Activated CD4-positive, alpha-beta T cell treated with anti-CD3 and anti-CD28 coated beads for 4 hours (primary cell): ENCODE results near the gene ACTR1B.
"Not testable (repeated sequence)": the region's sequence is repeated elsewhere in the genome, so short reads cannot be mapped to it uniquely, and the experiment has no call there.

Experiments
- DNase-seq, 2 donors: peaks; one replicate each; pipeline ENCODE4 v3.0.0-alpha.2; 2020

ACTR1B gene

DNA sequence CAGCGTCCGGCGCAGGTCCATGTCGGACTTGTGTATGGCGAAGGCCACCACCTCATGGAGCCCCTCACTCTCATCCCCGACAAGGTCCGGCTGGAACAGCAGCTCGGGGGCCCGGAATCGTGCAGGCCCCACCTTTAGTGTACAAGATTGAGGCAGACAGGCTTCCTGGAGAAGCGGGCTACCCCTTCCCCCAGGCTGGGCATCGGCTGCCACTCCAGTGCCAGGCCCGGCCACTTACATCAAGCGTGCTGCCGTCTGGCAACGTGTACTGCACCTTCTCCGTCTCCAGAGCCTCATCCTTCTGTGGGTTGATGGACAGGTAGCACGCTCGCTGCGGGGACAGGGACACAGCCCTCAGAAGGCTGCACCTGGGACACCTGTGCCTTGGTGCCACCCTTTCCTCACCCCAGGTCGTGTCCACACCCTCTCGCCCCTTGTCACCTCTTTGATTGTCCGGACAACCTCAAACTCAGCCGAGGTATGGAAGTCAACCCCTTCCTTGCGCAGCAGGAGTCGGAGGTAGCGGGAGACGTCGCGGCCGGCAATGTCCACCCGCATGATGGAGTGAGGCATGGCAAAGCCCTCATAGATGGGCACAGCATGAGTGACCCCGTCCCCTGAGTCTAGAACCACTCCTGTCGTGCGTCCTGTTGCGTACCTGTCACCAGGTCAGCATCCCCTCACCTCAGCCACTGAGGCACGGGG lies 5.7 kb downstream of the ACTR1B start:
- no peak for DNase-seq

DNA sequence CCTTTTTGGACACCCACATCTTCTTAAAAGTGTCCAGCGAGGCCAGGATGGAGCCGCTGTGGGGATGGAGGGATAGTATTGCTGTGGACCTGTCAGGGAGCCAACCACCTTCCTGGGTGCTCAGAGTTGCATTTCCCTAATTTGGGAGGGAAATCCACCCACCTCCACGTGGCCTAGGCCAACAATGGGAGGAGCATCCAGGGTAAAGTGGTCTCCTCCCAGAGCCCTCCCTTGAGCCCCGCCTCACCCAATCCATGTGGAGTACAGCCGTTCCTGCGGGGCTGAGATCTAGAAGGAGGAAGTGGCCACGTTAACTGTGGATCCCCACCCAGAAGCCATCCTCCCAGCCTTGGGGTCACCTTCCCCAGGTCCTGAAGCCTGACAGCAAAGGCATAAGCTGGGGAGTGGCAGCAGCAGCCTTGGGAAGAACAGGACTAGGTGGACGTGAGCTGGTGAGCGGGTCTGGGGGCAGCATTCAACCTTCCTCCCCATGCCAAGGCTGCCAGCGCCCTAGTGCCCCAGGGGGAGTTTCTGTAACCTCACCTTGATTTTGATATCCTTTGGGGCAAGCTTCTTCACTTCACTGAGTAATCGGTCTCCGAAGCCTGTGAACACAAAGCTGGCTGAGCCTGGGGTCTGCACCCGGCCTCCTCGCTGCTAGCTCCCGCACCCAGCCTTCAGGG lies 6.8 kb downstream of the ACTR1B start:
- DNase-seq = no peak

DNA sequence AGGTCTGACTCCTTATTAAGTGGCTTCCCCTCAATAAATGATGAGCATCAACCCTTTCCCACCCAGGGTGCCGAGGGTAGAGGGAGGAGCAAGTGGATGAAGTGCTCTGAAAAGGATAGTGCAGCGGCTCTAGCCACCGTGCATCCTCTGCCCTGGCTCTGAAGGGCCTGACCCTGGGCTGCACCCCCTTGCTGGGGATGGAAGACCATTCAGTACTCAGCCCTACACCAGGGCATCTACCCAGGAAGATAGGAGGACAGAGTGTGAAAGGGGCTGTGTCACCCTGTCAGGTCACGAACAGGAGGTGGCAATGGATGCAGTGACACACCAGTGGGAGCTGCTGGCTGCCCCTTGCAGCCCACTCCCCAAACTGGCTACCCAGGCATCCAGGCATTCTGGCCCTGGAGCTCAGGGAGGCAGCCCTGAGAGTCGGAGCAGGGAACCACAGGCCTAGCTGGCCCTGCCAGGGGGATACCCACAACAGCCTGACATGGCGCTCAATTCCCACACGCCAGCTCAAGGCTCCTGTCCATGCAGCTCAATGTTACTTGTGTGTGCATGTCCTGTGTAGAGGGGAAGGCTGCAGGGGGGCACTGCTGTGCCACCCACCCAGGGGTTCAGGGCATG lies 7.6 kb downstream of the ACTR1B start:
- DNase-seq = no peak

GRCh38 chr2:97654791-97655190 lies 9.1 kb downstream of the ACTR1B start:
- DNase-seq = no peak

GRCh38 chr2:97654309-97654708 lies 9.5 kb downstream of the ACTR1B start:
- no peak for DNase-seq

- DNase-seq = no peak
Observed at GRCh38 chr2:97653874-97654273, 10.0 kb downstream of the ACTR1B start.

DNA sequence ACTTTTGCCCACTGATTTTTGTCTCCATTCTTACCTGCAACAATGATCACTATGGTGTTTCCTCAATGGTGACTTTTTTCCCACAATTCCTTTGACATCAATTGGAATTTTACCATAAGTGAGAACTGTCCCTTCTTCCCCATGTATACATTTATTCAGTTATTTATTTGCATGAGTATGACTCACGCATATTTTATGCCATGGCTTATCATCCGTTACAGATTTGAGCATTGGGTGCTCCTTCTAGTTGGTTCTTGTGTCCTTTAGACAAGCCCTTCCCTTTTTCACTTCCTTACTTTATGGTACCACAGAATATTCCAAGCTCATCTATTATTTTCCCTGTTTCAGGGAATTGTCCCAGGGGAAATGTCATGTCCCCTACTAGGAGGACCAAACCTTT lies 10.4 kb downstream of the ACTR1B start:
- DNase-seq = no peak

DNA sequence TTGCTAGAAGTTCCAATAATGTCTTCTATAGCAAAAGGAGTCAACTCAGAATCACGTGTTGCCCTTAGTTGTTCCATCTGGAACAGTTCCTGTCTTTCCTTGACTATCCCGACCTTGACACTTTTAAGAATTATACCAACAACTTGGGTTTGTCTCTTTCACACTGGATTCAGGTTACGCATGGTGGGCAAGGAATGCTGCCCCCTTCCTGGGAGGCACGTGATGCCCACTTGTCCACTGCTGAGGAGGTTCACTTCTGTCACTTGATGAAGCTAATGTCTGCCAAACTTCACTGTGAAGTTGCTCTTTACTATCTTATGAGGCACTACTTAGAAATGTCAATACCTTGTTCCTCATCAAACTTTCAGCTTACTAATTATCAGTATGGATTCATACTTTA lies 12.7 kb downstream of the ACTR1B start:
- no peak for DNase-seq

- no peak for DNase-seq
Observed at GRCh38 chr2:97646977-97647376, 16.9 kb downstream of the ACTR1B start.

GRCh38 chr2:97645695-97646629 lies 17.9 kb downstream of the ACTR1B start, which contains the start of gene COX5B:
Gene COX5B (plus strand): TSS chr2:97646062. CDS start chr2:97646087, 25 bp downstream.
- peak; percentile 98 to 99 for DNase-seq

- no peak for DNase-seq
Observed at GRCh38 chr2:97645112-97645694, 18.6 kb downstream of the ACTR1B start.

DNA sequence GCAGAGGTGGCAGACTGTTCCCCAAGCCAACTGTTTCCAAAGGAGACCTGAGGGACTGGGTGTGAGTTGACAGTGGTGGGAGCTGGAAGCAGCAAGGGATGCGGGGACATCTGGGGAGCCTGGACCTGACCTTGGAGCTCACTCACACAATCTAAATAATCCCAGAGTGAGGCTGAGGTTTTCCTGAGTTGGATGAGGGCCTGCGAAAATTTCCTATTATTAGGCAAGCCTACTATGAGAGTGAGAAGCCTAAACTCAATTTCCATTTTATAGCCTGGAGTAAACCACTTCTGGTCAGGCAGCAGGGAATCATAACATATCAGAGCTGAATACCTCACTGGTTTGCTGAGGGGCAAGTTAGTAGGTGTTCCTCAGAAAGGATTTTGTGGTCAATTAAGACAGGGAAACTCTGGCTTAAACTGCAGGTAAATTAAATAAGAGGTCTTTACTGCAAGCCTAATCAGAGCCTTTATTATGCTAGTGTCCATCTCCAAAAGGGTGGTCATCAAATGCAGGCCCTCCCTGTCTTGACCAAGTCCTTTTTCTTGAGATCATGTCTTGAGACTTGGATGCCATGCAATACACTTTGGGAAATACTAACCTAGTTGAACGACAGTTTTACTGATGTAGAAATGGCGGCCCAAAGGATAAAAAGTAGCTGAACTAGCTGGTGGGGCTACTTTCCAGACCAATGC lies 19.7 kb downstream of the ACTR1B start:
- no peak for DNase-seq

GRCh38 chr2:97626049-97626430 lies 37.8 kb downstream of the ACTR1B start:
- not testable (repeated sequence) for DNase-seq

GRCh38 chr2:97625354-97626048 lies 38.3 kb downstream of the ACTR1B start:
- not testable (repeated sequence) for DNase-seq

GRCh38 chr2:97622976-97623375 lies 40.9 kb downstream of the ACTR1B start:
- DNase-seq = not testable (repeated sequence)

DNA sequence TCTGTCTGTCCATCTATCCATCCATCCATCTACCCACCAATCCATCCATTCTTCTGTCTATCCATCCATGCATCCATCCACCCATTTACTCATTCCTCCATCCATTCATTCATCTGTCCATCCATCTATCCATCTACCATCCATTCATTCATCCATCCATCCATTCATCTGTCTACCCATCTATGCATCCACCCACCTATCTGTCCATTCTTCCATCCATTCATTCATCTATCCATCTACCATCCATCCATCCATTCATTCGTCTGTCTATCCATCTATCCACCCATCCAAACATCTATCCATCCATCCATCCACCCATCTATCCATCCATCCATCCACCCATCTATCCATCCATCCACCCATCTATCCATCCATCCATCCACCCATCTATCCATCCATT lies 43.4 kb downstream of the ACTR1B start:
- not testable (repeated sequence) for DNase-seq

DNA sequence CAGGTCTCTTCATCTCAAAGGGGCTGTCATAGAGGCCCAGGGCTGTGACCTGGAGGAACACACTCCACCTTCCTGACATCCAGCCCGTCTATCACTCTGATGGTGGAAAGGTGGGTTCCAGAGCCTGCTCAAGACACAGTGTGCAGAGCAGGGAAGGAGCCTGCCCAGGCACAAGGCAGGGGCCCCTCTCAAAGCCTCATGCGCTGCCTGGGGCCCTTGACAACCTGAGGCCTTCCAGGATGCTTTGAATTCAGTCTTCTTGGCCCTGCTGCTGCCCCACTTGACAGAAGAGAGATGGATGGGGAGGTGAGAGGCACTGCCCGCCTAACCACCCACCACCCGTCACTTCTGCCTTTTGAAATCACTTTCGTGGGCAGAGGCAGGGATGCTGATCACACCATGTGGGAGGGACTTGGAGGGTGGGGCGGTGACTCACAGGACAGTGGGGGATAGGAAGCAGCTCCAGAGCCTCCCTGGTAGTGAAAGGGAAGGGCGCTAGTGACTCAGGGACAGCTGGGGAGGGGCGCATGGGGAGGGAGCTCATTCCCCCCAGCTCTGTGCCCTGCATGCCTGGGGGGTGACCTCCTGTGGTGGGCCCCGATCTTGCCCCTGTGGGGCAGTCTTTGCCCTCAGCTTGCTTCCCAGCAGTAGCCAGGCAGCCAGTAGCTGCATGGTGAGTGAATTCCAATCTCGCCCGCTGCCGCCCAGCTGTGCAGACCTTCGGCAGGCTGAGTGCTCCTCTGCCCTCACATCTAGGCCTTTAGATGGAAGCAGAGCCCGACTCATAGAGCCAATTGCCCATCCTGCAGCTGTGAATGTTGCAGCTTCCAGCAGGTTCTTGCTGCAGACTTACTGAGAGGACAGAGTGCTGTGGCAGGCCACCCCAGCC lies 44.7 kb downstream of the ACTR1B start:
- DNase-seq = not testable (repeated sequence)

GRCh38 chr2:97617911-97618310 lies 45.9 kb downstream of the ACTR1B start:
- no peak for DNase-seq

GRCh38 chr2:97615746-97616145 lies 48.1 kb downstream of the ACTR1B start:
- DNase-seq = not testable (repeated sequence)

DNA sequence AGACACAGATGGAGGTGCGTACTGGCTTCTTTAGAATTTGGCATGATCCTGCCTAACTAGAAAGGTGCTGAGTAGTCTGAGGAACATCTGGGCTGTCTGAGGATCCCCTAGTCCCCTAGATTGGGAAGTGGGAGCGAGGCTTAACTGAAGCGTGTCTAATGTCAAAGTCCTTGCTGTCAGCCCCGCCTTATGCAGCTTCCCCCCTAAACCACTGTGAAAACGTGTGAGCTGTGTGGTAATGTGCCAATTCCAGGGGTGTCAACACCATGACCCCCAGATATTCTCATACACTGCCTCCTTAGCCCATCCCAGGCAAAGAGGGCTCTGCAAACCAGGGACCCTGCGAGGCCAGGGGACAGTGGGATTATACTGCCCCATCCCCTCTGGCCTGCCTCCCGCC lies 51.9 kb downstream of the ACTR1B start:
- not testable (repeated sequence) for DNase-seq
